HepG2 (cell line): ENCODE results near the gene TMC8. TPM values are rescaled to one million over a fixed set of nuclear protein-coding genes. Genes with fewer than 3 reads are reported as not detected.
A peak's percentile ranks its signal among the peaks of the same experiment; 100 is the strongest.

Source experiments
- BRCA1 ChIP-seq: sonication (generic); formaldehyde crosslinking; IDR thresholded peaks from 2 replicates; pipeline ENCODE4 v1.4.0; 2020; ENCODE audit warnings: missing genetic modification reagents
- CHCHD3 ChIP-seq: sonication (generic); formaldehyde crosslinking; IDR thresholded peaks from 2 replicates; pipeline ENCODE4 v1.8.0; 2022; ENCODE audit warnings: mild to moderate bottlenecking, missing genetic modification reagents, moderate library complexity
- GATA4 ChIP-seq: sonication (generic); IDR thresholded peaks from 2 replicates; pipeline ENCODE4 v1.6.1; 2016; ENCODE audit warnings: antibody characterized with exemption, low read depth, borderline replicate concordance
- HMG20A ChIP-seq: IDR thresholded peaks from 2 replicates; pipeline ENCODE4 v1.6.1; 2016; ENCODE audit warnings: borderline replicate concordance
- KLF12 ChIP-seq: sonication (generic); formaldehyde crosslinking; IDR thresholded peaks from 2 replicates; pipeline ENCODE4 v1.4.0; 2020; ENCODE audit warnings: missing genetic modification reagents, borderline replicate concordance
- NAIF1 ChIP-seq: sonication (generic); formaldehyde crosslinking; IDR thresholded peaks from 2 replicates; pipeline ENCODE4 v1.5.0; 2020; ENCODE audit warnings: mild to moderate bottlenecking, missing genetic modification reagents, borderline replicate concordance
- NFATC3 ChIP-seq: sonication (generic); formaldehyde crosslinking; IDR thresholded peaks from 2 replicates; pipeline ENCODE4 v1.5.1; 2020; ENCODE audit warnings: mild to moderate bottlenecking, missing genetic modification reagents
- PHB2 ChIP-seq: fragments of 450-650 bp; IDR thresholded peaks from 2 replicates; pipeline ENCODE4 v1.6.1; 2018; ENCODE audit not compliant: partially characterized antibody
- RARG ChIP-seq: sonication (generic); formaldehyde crosslinking; IDR thresholded peaks from 2 replicates; pipeline ENCODE4 v1.4.0; 2020; ENCODE audit warnings: low read depth, mild to moderate bottlenecking, missing genetic modification reagents
- REPIN1 ChIP-seq: sonication (generic); formaldehyde crosslinking; IDR thresholded peaks from 2 replicates; pipeline ENCODE4 v1.8.0; 2022; ENCODE audit warnings: missing genetic modification reagents, low read depth, mild to moderate bottlenecking, borderline replicate concordance
- SOX5 ChIP-seq: IDR thresholded peaks from 2 replicates; pipeline ENCODE4 v1.6.1; 2016; ENCODE audit warnings: borderline replicate concordance
- ZBTB3 ChIP-seq: sonication (generic); formaldehyde crosslinking; IDR thresholded peaks from 2 replicates; pipeline ENCODE4 v1.4.0; 2020; ENCODE audit warnings: low read depth, mild to moderate bottlenecking, moderate library complexity, missing genetic modification reagents, borderline replicate concordance
- ZBTB7A ChIP-seq: sonication (generic); formaldehyde crosslinking; IDR thresholded peaks from 2 replicates; pipeline ENCODE4 v1.8.0; 2022; ENCODE audit warnings: mild to moderate bottlenecking, missing genetic modification reagents
- ZFP37 ChIP-seq: sonication (generic); formaldehyde crosslinking; IDR thresholded peaks from 2 replicates; pipeline ENCODE4 v1.4.0; 2020; ENCODE audit warnings: missing genetic modification reagents, borderline replicate concordance
- ZKSCAN8 ChIP-seq: IDR thresholded peaks from 2 replicates; pipeline ENCODE4 v1.6.1; 2016; ENCODE audit warnings: borderline replicate concordance, missing genetic modification reagents, missing compliant biosample characterization
- ZNF326 ChIP-seq: sonication (generic); formaldehyde crosslinking; IDR thresholded peaks from 2 replicates; pipeline ENCODE4 v1.4.0; 2020; ENCODE audit warnings: missing genetic modification reagents, borderline replicate concordance
- ZNF546 ChIP-seq: sonication (generic); formaldehyde crosslinking; conservative IDR thresholded peaks from 2 replicates; pipeline ENCODE4 v1.8.1; 2023; ENCODE audit warnings: mild to moderate bottlenecking, missing genetic modification reagents
- ZNF549 ChIP-seq: sonication (generic); formaldehyde crosslinking; IDR thresholded peaks from 2 replicates; pipeline ENCODE4 v1.5.0; 2020; ENCODE audit warnings: missing genetic modification reagents
- ZNF850 ChIP-seq: sonication (generic); formaldehyde crosslinking; conservative IDR thresholded peaks from 2 replicates; pipeline ENCODE4 v1.9.0; 2021; ENCODE audit warnings: mild to moderate bottlenecking, missing genetic modification reagents
- ZSCAN29 ChIP-seq: sonication (generic); formaldehyde crosslinking; conservative IDR thresholded peaks from 2 replicates; pipeline ENCODE4 v1.4.0; 2020; ENCODE audit warnings: mild to moderate bottlenecking, missing genetic modification reagents
- polyA plus RNA-seq, 8 experiments: library from polyadenylated mRNA; depleted of rRNA in 3 of 8; stranded (reverse) in 7 of 8; unstranded in 1 of 8; fragments of >200 nt; fragmentation: Illumina TruSeq in 4 of 8; extraction: Trizol in 4 of 8; gene quantifications; 2 replicates each; pipeline versions ENCODE4 v1.2.1 to v1.2.3, GENCODE V29; 2011 to 2016; ENCODE audit warnings: low read depth in 4 of 8, missing spikeins in 1 of 8, mixed read lengths in 1 of 8; ENCODE audit not compliant: insufficient read depth in 1 of 8
- total RNA-seq, 5 experiments: library from RNA; depleted of rRNA; stranded (reverse); fragments of >200 nt; fragmentation: Illumina TruSeq; extraction: Trizol; gene quantifications; 2 replicates each; pipeline ENCODE4 v1.2.3, GENCODE V29; 2016; ENCODE audit warnings: low read depth in 1 of 5
- TF ChIP-seq, protein P1 (sequence below): sonication (generic); formaldehyde crosslinking; conservative IDR thresholded peaks from 2 replicates; pipeline ENCODE4 v1.4.0; 2020; ENCODE audit warnings: missing genetic modification reagents
- TF ChIP-seq, protein P2 (sequence below): sonication (generic); formaldehyde crosslinking; IDR thresholded peaks from 2 replicates; pipeline ENCODE4 v1.4.0; 2020; ENCODE audit warnings: missing genetic modification reagents
- TF ChIP-seq, protein P3 (sequence below): sonication (generic); formaldehyde crosslinking; IDR thresholded peaks from 2 replicates; pipeline ENCODE4 v1.9.0; 2022; ENCODE audit warnings: missing genetic modification reagents, mild to moderate bottlenecking, borderline replicate concordance
- TF ChIP-seq, protein P4 (sequence below): sonication (generic); formaldehyde crosslinking; IDR thresholded peaks from 2 replicates; pipeline ENCODE4 v1.5.0; 2020; ENCODE audit warnings: missing genetic modification reagents, mild to moderate bottlenecking, borderline replicate concordance

The TMC8 gene
- total and polyA plus RNA-seq, 2 of the 13 experiments (the other 11 are each of a cell fraction or from before 2014, with no cell fraction given) = 0.53 to 7.8 TPM

DNA sequence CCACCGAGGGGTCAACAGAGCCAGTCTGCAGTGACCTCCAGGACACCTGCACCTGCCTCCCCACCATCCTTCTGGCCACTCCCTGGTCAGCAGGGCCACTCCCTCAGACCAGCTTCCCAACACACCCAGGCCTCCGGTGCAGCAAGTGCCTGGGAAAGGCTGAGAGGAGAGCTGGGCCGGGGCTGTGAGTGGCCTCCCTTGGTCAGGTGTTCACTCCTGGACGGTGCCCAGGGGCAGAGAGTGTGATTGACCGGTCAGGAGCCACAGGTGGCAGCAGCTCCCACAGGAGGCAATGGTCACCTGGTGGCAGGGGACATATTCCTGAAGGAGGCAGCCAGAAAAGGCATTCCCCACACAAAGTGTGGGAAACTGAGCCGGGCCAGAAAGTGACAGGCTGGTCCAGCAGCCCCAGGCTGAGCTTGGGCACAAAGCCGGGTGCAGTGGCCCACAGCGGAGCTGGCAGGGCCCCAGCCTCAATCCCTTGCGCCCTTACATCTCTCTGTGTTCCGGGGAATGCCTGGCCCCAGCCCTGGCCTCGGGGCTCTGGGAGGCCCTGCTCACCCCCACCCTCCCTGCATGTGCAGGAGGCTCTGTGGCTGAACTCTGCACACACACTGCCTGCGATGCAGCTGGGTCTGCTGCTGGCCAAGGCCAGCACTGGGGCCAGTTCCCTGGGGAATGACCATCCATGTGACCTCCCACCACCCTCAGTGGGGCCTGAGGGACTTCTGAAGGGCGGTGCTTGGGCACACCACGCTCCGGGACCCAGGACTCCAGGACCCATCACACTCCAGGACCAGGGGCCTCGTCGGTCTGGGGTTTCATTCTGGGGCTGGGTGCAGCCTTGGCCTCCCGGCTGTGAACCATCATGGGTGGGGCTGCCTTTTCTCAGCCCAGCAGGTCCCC, 14.4 kb downstream of the TMC8 start (continued):
- TF ChIP-seq, protein P1, sequence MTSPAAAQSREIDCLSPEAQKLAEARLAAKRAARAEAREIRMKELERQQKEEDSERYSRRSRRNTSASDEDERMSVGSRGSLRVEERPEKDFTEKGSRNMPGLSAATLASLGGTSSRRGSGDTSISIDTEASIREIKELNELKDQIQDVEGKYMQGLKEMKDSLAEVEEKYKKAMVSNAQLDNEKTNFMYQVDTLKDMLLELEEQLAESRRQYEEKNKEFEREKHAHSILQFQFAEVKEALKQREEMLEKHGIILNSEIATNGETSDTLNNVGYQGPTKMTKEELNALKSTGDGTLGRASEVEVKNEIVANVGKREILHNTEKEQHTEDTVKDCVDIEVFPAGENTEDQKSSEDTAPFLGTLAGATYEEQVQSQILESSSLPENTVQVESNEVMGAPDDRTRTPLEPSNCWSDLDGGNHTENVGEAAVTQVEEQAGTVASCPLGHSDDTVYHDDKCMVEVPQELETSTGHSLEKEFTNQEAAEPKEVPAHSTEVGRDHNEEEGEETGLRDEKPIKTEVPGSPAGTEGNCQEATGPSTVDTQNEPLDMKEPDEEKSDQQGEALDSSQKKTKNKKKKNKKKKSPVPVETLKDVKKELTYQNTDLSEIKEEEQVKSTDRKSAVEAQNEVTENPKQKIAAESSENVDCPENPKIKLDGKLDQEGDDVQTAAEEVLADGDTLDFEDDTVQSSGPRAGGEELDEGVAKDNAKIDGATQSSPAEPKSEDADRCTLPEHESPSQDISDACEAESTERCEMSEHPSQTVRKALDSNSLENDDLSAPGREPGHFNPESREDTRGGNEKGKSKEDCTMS = no peak
- TF ChIP-seq GATA4 = no peak
- no peak for TF ChIP-seq ZNF549 (CRISPR knock-in tag)
- TF ChIP-seq NFATC3 (CRISPR knock-in tag) = no peak
- peak; percentile 94; the same call in 1 of the 2 replicates for TF ChIP-seq ZFP37 (CRISPR knock-in tag)
- peak; percentile 66; the same call in 1 of the 2 replicates for TF ChIP-seq NAIF1 (CRISPR knock-in tag)
- TF ChIP-seq BRCA1 = peak; percentile 63; the same call in 1 of the 2 replicates
- no peak for TF ChIP-seq RARG (CRISPR knock-in tag)
- TF ChIP-seq, protein P2, sequence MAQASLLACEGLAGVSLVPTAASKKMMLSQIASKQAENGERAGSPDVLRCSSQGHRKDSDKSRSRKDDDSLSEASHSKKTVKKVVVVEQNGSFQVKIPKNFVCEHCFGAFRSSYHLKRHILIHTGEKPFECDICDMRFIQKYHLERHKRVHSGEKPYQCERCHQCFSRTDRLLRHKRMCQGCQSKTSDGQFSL = peak; percentile 86
- TF ChIP-seq, protein P3, sequence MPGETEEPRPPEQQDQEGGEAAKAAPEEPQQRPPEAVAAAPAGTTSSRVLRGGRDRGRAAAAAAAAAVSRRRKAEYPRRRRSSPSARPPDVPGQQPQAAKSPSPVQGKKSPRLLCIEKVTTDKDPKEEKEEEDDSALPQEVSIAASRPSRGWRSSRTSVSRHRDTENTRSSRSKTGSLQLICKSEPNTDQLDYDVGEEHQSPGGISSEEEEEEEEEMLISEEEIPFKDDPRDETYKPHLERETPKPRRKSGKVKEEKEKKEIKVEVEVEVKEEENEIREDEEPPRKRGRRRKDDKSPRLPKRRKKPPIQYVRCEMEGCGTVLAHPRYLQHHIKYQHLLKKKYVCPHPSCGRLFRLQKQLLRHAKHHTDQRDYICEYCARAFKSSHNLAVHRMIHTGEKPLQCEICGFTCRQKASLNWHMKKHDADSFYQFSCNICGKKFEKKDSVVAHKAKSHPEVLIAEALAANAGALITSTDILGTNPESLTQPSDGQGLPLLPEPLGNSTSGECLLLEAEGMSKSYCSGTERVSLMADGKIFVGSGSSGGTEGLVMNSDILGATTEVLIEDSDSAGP (CRISPR knock-in tag) = peak; percentile 85
- no peak; the same call in 1 of the 2 replicates for TF ChIP-seq ZBTB3
- no peak for TF ChIP-seq ZKSCAN8
- no peak for TF ChIP-seq CHCHD3 (CRISPR knock-in tag)
- 0 out of 2 replicates have a peak, but pooled peaks have one; percentile 33 for TF ChIP-seq KLF12 (CRISPR knock-in tag)
- peak; percentile 80; the same call in 1 of the 2 replicates for TF ChIP-seq ZBTB7A (CRISPR knock-in tag)
- peak; percentile 61; the same call in 1 of the 2 replicates for TF ChIP-seq REPIN1 (CRISPR knock-in tag)
- 0 out of 2 replicates have a peak, but pooled peaks have one; percentile 38 for TF ChIP-seq ZNF850
- no peak for TF ChIP-seq ZSCAN29 (CRISPR knock-in tag)
- no peak for TF ChIP-seq PHB2
- TF ChIP-seq, protein P4, sequence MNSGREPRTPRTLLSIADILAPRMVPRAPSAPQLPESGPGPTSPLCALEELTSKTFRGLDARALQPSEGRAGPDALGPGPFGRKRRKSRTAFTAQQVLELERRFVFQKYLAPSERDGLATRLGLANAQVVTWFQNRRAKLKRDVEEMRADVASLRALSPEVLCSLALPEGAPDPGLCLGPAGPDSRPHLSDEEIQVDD = no peak
- TF ChIP-seq ZNF546 = no peak
- TF ChIP-seq HMG20A (CRISPR knock-in tag) = peak; percentile 53; the same call in 1 of the 2 replicates
- TF ChIP-seq ZNF326 (CRISPR knock-in tag) = no peak
- peak; percentile 65 for TF ChIP-seq SOX5 (CRISPR knock-in tag)
